DND-41 (cell line): ENCODE measurements around the gene CENPB.

ENCODE experiments used
- ATAC-seq: fragments of 200-7000 bp; cut with Tn5 transposase; 3 replicates; pipeline ENCODE4 v1.9.1; 2021; ENCODE audit warnings: low read depth; ENCODE audit not compliant: insufficient read depth
- DNase-seq: peaks from one replicate; pipeline ENCODE4 v3.0.0-alpha.2; 2020
- H2AFZ ChIP-seq: 2 replicates; pipeline ENCODE4 v1.6.0; 2012; ENCODE audit warnings: low read depth, low read length
- H3K27ac ChIP-seq: 2 replicates; pipeline ENCODE4 v1.5.1; 2012; ENCODE audit warnings: low read length, inconsistent platforms
- H3K27me3 ChIP-seq: fragments of 200-600 bp; sonication (generic); 2 replicates; pipeline ENCODE4 v1.6.0; 2012; ENCODE audit warnings: low read length, mild to moderate bottlenecking, inconsistent platforms; ENCODE audit not compliant: insufficient read depth, poor library complexity
- H3K36me3 ChIP-seq: 2 replicates; pipeline ENCODE4 v1.5.1; 2012; ENCODE audit warnings: low read length, inconsistent platforms; ENCODE audit not compliant: insufficient read depth
- H3K4me1 ChIP-seq: 2 replicates; pipeline ENCODE4 v1.5.1; 2012; ENCODE audit warnings: mild to moderate bottlenecking, low read length; ENCODE audit not compliant: insufficient read depth
- H3K4me2 ChIP-seq: 2 replicates; pipeline ENCODE4 v1.6.0; 2012; ENCODE audit warnings: mild to moderate bottlenecking, moderate library complexity, low read length, inconsistent platforms; ENCODE audit not compliant: insufficient read depth
- H3K4me3 ChIP-seq, 2 experiments: fragments of 200-600 bp in 1 of 2; shearing (Covaris generic) in 1 of 2; 2 replicates each; pipeline ENCODE4 v1.5.1; 2012 to 2016; ENCODE audit warnings: inconsistent platforms in 2 of 2, low read length in 2 of 2, mild to moderate bottlenecking in 2 of 2, low read depth in 1 of 2, moderate library complexity in 1 of 2
- H3K79me2 ChIP-seq: 2 replicates; pipeline ENCODE4 v1.6.0; 2012; ENCODE audit warnings: low read length, inconsistent platforms; ENCODE audit not compliant: insufficient read depth
- H3K9ac ChIP-seq: 2 replicates; pipeline ENCODE4 v1.6.0; 2012; ENCODE audit warnings: low read depth, mild to moderate bottlenecking, inconsistent platforms, low read length, moderate library complexity
- H3K9me3 ChIP-seq: 2 replicates; pipeline ENCODE4 v1.5.1; 2012; ENCODE audit warnings: low read length, moderate library complexity, mild to moderate bottlenecking, inconsistent platforms; ENCODE audit not compliant: insufficient read depth, severe bottlenecking
- H4K20me1 ChIP-seq: 2 replicates; pipeline ENCODE4 v1.6.0; 2012; ENCODE audit warnings: low read length; ENCODE audit not compliant: insufficient read depth
- EZH2 ChIP-seq: IDR thresholded peaks from 3 replicates; pipeline ENCODE4 v1.6.1; 2012; ENCODE audit warnings: borderline replicate concordance, low read depth, mild to moderate bottlenecking, moderate library complexity, low read length, inconsistent platforms; ENCODE audit not compliant: severe bottlenecking
- TF ChIP-seq, protein P1 (sequence below): IDR thresholded peaks from 2 replicates; pipeline ENCODE4 v1.5.1; 2012; ENCODE audit warnings: borderline replicate concordance, low read length, moderate library complexity, mild to moderate bottlenecking; ENCODE audit not compliant: poor library complexity, severe bottlenecking; ENCODE audit errors: extremely low read depth

CENPB gene

DNA sequence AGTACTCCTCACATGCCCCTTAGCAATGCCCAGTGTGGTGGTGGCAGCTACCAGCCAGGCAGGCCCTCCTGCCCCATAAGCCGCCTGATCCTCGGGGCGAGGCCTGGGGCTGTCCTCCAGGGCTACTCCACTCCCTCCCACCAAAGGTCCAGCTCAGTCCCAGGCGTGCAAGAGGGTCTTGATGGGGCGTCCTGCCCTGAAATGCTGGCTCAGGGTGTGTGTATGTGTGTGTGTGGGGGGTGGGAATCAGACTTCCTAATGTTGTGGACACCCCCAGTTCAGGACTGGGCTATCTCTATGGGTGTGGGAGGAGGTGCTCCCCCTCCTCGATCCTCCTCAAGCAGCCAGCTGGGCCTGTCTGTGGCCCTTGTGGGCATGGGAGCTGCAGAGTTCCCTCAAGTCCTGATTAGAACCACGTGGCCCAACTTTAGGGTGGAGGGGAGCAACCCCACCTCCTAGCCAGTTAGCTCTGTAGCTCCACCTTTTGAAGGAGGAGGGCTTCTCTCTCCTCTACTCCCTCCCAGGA, 46.6 kb downstream of the CENPB start:
- H3K9me3 ChIP-seq: no peaks in the 10 kb centered on the region
- no peak for DNase-seq
- no peak overlapping the region for H3K4me3 ChIP-seq
- H4K20me1 ChIP-seq: no peaks in the 10 kb centered on the region
- no peaks in the 10 kb centered on the region for H3K27me3 ChIP-seq
- no peak overlapping the region for H3K27ac ChIP-seq
- H3K4me1 ChIP-seq: no peaks in the 10 kb centered on the region
- 0 out of 3 replicates have a peak, but pooled peaks have one; percentile 22 for ATAC-seq
- no peak for TF ChIP-seq EZH2
- TF ChIP-seq, protein P1, sequence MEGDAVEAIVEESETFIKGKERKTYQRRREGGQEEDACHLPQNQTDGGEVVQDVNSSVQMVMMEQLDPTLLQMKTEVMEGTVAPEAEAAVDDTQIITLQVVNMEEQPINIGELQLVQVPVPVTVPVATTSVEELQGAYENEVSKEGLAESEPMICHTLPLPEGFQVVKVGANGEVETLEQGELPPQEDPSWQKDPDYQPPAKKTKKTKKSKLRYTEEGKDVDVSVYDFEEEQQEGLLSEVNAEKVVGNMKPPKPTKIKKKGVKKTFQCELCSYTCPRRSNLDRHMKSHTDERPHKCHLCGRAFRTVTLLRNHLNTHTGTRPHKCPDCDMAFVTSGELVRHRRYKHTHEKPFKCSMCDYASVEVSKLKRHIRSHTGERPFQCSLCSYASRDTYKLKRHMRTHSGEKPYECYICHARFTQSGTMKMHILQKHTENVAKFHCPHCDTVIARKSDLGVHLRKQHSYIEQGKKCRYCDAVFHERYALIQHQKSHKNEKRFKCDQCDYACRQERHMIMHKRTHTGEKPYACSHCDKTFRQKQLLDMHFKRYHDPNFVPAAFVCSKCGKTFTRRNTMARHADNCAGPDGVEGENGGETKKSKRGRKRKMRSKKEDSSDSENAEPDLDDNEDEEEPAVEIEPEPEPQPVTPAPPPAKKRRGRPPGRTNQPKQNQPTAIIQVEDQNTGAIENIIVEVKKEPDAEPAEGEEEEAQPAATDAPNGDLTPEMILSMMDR: no peak
- H2AFZ ChIP-seq: no peak overlapping the region
- H3K36me3 ChIP-seq: no peaks in the 10 kb centered on the region
- no peaks in the 10 kb centered on the region for H3K79me2 ChIP-seq
- H3K4me2 ChIP-seq: no peak overlapping the region
- no peak overlapping the region for H3K9ac ChIP-seq

DNA sequence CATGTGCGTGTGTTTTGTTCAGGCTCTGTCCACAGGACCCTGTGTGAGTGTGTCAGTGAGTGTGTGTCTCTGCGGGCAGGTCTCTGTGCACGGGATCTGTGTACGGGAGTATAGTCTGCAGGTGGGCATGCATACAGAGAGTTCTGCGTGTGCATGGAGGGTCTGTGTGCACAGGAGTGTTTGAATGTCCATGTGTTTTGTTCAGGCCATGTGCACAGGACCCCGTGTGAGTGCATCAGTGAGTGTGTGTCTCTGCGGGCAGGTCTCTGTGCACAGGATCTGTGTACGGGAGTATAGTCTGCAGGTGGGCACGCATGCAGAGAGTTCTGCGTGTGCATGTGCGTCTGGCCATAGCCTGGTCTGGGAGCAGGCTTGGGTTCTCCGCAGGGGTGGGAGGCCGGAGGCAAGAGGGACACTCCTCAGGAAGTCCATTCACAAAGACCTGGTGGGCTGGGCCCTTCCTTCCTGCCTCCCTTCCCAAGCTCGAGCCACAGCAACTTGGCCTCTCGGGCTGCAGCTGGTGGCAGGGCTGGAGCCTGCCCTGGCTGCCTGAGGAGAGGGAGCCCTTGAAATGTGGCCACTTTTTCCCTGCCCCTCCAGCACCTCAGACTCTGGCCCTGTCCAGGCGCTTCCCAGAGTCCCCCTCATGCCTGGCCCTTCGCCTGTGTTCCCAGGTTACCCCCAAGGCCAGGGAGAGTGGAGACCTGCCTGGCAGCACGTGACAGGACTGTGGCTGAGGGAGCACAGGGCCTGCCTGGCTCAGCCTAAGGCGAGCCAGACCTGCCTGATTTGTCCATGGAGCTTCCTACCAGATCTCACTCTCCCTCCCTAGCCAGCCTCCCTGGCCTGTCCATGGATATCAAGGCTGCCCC, 47.2 kb downstream of the CENPB start:
- no peak overlapping the region for H3K4me3 ChIP-seq
- H3K79me2 ChIP-seq: no peaks in the 10 kb centered on the region
- no peak overlapping the region for H3K9ac ChIP-seq
- no peaks in the 10 kb centered on the region for H4K20me1 ChIP-seq
- no peak for ATAC-seq
- H3K27ac ChIP-seq: no peak overlapping the region
- H3K36me3 ChIP-seq: no peaks in the 10 kb centered on the region
- no peak for DNase-seq
- H3K4me1 ChIP-seq: no peaks in the 10 kb centered on the region
- H3K4me2 ChIP-seq: no peak overlapping the region
- no peak overlapping the region for H2AFZ ChIP-seq
- TF ChIP-seq, protein P1: no peak
- no peak for TF ChIP-seq EZH2
- no peaks in the 10 kb centered on the region for H3K9me3 ChIP-seq
- H3K27me3 ChIP-seq: no peaks in the 10 kb centered on the region

DNA sequence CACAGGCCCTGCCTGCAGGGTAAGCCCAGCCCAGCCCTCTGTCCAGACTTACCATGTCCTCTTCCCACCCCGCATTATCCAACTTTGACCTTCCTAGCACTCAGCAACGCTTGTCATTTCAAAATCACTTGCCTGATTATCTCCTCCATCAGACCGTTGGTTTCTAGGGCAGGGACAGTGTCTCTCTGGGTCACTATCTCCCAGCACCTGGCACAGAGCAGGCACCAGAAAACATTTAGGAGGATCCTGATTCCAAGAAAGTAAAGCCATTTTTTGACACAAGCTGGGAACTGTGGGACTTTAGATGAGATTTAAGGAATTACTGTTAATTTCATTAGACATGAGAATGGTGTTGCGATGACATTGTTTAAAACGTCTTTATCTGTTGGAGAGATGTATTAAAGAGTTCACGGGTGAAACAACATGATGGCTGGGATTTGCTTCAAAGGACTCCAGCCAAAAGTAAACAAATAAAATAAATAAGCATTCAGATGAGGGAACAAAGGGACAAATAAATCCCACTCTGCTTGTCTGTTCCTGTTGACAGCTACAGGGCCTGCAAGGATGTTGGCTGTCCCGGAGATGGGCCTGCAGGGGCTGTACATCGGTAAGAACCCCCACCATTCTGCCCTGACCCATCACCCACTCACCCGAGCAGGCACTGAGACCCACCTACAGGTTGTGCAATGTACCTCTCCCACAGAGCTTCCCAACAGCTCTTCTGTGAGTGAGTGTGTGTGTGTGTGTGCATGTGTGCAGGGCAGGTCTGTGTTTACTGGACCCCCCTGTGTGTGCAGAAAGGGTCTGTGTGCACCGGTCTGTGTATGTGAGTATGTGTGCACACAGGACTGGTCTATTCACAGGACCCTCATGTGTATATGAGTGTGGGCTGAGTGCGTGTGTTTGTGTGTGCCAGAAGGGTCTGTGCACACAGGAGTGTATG, 48.2 kb downstream of the CENPB start:
- no peak overlapping the region for H3K9ac ChIP-seq
- no peaks in the 10 kb centered on the region for H3K4me1 ChIP-seq
- no peak overlapping the region for H3K27ac ChIP-seq
- TF ChIP-seq EZH2: no peak
- TF ChIP-seq, protein P1: no peak
- DNase-seq: no peak
- ATAC-seq: no peak
- H3K79me2 ChIP-seq: no peaks in the 10 kb centered on the region
- H3K27me3 ChIP-seq: no peaks in the 10 kb centered on the region
- no peak overlapping the region for H3K4me3 ChIP-seq
- H3K4me2 ChIP-seq: no peak overlapping the region
- H2AFZ ChIP-seq: no peak overlapping the region
- no peaks in the 10 kb centered on the region for H4K20me1 ChIP-seq
- H3K9me3 ChIP-seq: no peaks in the 10 kb centered on the region
- no peaks in the 10 kb centered on the region for H3K36me3 ChIP-seq
